NB4 (cell line): ENCODE results near the gene MINDY3.

Experiments used
- DNase-seq: peaks from one replicate; pipeline ENCODE4 v3.0.0; 2010; ENCODE audit warnings: low read depth
- H3K4me3 ChIP-seq: one replicate; pipeline ENCODE4 v1.5.1; 2011; ENCODE audit warnings: mild to moderate bottlenecking, low read depth, low read length, moderate library complexity
- MYC ChIP-seq: IDR thresholded peaks from 2 replicates; pipeline ENCODE4 v1.6.1; 2011; ENCODE audit warnings: low read depth, low read length
- POLR2A ChIP-seq: IDR thresholded peaks from 2 replicates; pipeline ENCODE4 v1.6.1; 2011; ENCODE audit warnings: mild to moderate bottlenecking; ENCODE audit not compliant: insufficient read length; ENCODE audit errors: extremely low read depth
- TF ChIP-seq, protein P1 (sequence below): IDR thresholded peaks from one replicate; pipeline ENCODE4 v1.5.1; 2012; ENCODE audit warnings: low read depth, low read length
- TF ChIP-seq, protein P2 (sequence below): IDR thresholded peaks from 2 replicates; pipeline ENCODE4 v1.6.1; 2011; ENCODE audit warnings: low read depth, low read length

The MINDY3 gene

DNA sequence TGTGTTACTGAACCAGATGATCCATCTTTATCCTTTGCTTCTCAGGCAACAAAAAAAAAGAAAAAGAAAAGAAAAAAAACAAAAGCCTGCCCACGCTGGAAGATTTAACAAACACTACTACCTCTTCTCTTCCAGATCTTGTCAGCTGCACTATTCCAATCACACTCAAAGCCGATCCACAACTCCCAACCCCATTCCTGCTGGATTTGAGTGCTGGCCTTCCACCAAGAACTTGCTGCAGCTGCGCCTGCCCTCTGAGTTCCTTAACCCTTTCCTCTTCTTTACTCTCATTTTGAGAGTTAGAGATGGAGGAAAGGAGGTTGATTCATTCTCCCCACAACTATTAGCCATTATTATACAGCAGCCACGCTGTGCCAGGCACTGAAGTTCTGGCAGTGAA lies 124.5 kb downstream of the MINDY3 start:
- no peak for TF ChIP-seq POLR2A
- TF ChIP-seq, protein P1, sequence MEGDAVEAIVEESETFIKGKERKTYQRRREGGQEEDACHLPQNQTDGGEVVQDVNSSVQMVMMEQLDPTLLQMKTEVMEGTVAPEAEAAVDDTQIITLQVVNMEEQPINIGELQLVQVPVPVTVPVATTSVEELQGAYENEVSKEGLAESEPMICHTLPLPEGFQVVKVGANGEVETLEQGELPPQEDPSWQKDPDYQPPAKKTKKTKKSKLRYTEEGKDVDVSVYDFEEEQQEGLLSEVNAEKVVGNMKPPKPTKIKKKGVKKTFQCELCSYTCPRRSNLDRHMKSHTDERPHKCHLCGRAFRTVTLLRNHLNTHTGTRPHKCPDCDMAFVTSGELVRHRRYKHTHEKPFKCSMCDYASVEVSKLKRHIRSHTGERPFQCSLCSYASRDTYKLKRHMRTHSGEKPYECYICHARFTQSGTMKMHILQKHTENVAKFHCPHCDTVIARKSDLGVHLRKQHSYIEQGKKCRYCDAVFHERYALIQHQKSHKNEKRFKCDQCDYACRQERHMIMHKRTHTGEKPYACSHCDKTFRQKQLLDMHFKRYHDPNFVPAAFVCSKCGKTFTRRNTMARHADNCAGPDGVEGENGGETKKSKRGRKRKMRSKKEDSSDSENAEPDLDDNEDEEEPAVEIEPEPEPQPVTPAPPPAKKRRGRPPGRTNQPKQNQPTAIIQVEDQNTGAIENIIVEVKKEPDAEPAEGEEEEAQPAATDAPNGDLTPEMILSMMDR, result no peak
- TF ChIP-seq, protein P2, sequence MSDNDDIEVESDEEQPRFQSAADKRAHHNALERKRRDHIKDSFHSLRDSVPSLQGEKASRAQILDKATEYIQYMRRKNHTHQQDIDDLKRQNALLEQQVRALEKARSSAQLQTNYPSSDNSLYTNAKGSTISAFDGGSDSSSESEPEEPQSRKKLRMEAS, result no peak
- no peak for TF ChIP-seq MYC
- DNase-seq, result no peak
- no peak overlapping the region for H3K4me3 ChIP-seq

DNA sequence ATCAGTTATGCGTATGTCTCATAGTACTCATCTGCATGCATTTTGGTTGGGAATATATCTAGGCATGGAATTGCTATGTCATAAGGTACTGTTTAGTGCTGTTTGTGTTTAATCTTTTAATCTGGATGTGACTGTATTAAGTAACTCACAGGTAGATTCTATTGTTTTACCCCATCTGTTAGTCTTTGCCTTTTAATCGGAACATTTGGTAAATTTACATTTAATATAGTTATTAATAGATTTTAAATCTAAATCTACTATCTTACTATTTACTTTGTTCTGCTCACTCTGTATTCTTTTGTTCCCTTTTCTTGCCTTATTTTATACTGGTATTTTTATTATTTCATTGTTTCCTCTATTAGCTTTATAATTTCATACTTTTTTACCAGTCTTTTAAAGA lies 130.0 kb downstream of the MINDY3 start:
- TF ChIP-seq MYC (no peak), POLR2A (no peak)
- TF ChIP-seq, protein P1, result no peak
- TF ChIP-seq, protein P2, result no peak
- no peak overlapping the region for H3K4me3 ChIP-seq
- no peak for DNase-seq

DNA sequence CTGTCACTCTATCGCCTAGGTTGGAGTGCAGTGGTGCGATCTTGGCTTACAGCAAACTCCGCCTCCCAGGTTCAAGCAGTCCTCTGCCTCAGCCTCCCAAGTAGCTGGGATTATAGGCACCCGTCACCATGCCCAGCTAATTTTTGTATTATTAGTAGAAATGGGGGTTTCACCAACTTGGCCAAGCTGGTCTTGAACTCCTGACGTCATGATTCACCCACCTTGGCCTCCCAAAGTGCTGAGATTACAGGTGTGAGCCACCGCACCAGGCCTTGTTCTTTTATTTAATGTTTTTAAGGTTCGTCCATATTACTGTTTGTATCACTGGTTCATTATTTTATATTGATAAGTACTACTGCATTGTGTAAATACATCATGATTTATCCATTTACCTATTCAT lies 130.4 kb downstream of the MINDY3 start:
- no peak overlapping the region for H3K4me3 ChIP-seq
- TF ChIP-seq, protein P2, result no peak
- TF ChIP-seq MYC (no peak), POLR2A (no peak)
- TF ChIP-seq, protein P1, result no peak
- no peak for DNase-seq
